HG03108 (cell line): ENCODE results near the gene DNMT1.

Experiments
- ATAC-seq: cut with Tn5 transposase; IDR thresholded peaks from one replicate; pipeline ENCODE4 v1.9.1; 2021; ENCODE audit warnings: moderate library complexity; ENCODE audit not compliant: unreplicated experiment

Gene DNMT1

DNA sequence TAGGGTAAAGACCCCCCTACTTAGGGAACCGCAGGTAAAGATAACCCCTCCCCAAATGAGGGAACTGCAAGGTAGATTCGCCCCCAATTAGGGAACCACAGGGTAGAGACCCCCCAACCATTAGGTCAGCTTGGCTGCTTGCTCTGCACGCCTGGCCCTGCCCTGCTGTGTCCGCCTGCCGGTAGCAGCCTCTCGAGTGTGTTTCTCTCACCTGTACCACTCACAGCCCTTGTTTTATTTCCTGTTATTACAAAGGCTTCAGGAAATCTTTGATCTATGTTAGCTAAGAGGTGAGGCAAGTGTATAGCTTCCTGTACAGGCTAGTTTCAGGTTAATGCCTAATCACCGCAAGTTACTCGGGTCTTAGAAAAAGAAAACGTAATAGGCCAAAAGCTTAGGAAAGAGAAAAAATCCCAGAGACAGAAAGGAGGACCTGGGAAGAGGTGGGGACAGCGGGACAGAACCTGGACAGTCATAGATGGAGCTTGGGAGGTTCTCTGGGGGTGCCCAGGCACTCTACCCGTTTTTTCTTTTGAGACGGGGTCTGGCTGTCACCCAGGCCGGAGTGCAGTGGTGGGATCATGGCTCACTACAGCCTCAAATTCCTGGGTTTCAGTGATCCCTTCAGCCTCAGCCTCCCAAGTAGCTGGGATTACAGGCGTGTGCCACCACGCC is 51.9 kb downstream of the DNMT1 start:
- no peak for ATAC-seq

DNA sequence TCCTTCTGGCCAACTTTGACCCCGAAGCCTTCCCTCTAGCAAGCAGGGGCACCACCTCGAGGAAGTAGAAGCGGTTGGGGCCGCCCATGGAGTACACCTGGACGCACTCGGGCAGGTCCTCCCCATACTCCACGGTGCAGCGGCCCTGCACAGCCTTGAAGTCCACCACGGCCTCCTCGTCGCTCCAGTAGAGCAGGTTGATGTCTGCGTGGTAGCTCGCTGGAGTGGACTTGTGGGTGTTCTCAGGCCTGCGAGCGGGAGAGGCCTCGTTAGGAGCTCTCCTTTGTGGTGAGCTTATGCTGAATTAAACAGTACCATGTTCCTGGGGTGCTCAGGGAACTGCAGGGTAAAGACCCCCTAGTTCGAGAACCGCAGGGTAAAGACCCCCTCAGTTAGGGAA is 52.8 kb downstream of the DNMT1 start:
- no peak for ATAC-seq

DNA sequence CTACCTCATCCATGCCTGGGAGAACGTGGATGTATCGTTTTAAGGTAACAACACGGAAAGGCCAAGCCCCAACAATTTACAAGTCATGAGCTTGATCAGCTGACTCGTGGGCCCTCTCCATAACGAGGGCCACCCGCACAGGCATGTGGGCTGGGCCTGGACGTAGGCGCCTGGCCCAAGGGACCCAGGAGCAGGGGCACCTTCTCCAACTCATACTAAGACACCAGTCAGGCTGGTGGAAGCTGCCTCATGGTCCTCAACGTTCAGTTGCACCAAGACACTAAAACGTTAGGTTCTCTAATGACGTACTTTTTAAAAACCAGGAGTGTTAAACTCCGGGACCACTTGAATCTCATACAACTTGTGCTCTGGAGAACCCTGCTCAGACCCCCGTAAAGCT is 53.3 kb downstream of the DNMT1 start:
- ATAC-seq = no peak

DNA sequence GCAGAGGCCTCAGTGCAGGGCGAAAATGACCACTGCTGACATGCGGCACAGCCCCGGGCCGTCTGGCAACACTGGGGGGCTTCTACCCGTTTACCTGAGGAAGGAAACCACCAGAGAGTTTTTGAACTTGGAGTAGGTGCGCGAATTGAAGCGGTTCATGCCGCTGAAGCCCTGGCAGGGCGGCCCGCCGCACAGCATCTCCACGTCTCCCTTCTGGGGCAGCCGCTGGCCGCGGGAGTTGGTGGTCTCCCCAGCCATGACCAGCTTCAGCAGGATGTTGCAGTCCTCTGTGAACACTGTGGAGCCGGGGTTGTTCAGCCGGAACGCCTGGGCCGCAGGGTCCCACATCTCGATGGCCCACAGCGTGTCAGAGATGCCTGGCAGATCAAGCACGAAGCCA is 54.8 kb downstream of the DNMT1 start:
- ATAC-seq = no peak

DNA sequence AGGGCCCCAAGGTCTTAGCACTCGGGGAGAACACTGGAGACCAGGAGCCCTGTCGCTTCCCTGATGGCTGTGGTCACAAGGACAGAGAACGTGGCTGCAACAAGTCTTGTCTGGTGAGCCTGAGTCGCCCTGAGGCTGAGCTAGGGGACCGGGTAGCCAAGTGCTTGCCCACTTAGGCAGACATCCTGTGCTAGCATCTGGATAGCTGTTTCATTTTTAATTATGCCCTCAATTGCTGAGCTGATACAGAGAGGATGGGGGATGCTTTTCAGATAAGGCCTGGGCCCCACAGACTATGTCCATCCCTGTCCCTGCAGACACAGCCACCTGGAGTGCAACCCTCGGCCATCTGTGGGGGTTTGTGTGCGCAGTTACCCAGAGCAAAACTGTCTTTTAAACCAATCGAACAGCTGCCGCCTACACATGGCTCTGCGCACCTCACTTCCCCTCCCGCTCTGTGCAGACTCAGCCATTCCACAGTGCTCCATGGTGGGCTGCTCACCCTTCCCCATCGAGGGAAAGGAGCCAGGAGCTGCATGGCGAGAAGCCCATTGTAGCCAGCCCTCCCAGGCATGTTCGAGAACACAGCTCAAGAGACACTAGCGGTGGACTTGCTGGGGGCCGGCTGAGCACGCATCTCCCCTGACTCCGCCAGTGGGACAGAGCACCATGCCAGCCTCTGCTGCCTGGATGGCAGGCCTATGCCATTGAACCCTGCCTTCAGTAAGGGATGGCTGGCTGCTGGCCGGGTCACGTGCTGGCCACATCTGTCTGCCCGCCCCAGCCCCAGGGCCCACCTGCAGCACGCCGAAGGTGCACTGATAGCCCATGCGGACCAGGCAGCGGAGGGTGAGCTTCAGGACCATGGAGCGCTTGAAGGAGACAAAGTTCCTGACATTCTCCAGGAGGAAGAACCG is 55.6 kb downstream of the DNMT1 start:
- no peak for ATAC-seq

DNA sequence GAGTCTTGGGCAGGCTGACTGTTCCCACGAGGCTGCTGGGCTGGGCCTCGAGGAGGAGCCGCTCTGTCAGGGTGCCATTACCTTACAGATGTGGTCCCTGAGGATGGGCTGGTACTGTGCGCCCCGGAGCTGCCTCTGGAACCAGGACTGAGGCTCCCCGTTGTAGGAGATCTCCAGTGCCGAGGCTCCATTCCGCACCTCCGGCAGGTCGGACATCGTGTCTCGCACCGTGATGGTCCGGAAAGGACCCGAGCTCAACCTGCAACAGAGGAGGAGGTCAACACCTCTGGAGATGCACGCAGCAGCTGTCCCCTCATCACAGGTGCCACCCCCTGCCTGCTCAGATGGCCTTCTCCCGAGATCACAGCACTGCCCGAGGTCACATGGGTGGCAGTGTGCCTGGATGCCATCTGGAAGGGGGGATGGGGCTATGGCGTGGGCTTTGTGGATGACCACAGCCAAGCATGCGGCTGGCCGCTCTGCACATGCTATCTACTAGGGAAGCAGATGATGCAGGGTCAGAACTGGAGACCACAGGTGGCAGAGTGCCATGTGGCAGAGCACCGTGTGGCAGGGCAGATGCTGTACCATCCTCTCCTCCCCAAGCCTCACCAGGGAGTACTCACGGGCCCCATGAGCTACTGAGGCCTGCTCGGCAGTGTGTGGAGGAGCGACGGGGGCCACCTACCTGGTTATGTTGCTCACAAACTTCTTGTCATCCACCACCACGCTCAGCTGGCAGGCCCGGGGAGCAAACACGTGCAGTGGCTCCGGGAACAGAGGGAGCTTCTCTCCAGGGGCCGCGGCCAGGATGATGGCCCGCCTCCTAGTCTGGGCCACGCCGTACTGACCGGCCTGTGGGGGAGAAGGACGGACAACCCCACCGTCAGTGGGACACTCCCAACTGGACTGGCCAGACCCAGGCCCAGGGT is 56.7 kb downstream of the DNMT1 start:
- ATAC-seq = no peak

DNA sequence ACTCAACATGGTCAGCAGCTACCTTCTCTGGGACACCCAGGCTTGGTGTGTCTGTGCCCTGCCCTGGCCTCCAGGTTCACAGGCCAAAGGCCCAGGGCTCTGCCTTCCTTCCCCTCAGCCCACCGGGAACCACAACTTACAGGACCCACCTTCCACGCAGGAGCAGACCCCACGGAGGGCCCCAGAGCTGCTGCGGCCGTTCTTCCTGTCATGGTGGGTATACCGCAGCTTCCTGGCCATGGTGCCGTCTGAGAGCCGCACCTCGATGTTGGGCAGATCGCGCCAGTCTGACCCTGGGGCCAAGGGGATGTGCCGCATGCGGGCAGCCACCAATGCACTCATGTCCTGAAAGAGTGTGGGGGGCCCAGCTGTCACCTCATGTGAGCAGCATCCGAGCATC is 57.8 kb downstream of the DNMT1 start:
- ATAC-seq = no peak

GRCh38 chr19:10135551-10136334 is 59.0 kb downstream of the DNMT1 start:
- no peak for ATAC-seq

GRCh38 chr19:10134040-10134439 is 60.7 kb downstream of the DNMT1 start:
- no peak for ATAC-seq

GRCh38 chr19:10133596-10133995 is 61.2 kb downstream of the DNMT1 start:
- no peak for ATAC-seq

DNA sequence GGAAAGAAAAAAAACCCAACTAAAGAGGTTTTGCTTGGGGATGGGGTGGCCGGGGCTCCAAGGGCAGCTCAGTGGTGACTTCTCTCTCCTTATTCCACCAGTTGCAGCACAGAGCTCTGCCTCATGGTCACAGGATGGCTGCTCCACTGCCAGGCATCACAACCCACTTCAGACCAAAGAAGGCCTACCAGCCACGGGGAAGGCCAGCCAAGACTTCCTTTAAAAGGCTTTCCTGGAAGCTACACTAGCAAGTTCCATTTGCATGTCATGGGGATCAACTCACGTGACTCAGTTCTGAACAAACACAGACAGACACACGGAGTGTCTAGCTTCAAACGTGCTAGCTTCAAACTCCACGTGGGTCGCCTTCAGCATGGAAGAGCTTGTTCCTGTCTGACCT is 61.8 kb downstream of the DNMT1 start:
- no peak for ATAC-seq

DNA sequence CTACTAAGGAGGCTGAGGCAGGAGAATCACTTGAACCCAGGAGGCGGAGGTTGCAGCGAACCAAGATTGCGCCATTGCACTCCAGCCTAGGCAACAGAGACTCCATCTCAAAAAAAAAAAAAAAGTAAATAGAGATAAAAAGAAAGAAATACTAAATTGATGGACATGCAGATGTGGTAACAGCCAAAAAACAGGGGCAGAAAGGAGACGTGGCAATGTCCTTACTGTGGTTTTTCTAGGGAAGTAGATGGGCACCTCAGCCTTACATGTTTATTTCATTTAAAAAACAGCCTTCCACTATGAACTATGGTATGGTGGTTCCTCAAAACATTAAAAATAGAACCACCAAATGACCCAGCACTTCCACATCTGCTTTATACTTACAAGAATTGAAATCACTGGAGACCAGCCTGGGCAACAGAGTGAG is 68.5 kb downstream of the DNMT1 start:
- no peak for ATAC-seq

GRCh38 chr19:10124429-10124828 is 70.3 kb downstream of the DNMT1 start:
- ATAC-seq = no peak

GRCh38 chr19:10122045-10122444 is 72.7 kb downstream of the DNMT1 start:
- ATAC-seq = no peak

GRCh38 chr19:10120538-10121189 is 74.1 kb downstream of the DNMT1 start:
- ATAC-seq = no peak

GRCh38 chr19:10118960-10119359 is 75.8 kb downstream of the DNMT1 start:
- no peak for ATAC-seq

DNA sequence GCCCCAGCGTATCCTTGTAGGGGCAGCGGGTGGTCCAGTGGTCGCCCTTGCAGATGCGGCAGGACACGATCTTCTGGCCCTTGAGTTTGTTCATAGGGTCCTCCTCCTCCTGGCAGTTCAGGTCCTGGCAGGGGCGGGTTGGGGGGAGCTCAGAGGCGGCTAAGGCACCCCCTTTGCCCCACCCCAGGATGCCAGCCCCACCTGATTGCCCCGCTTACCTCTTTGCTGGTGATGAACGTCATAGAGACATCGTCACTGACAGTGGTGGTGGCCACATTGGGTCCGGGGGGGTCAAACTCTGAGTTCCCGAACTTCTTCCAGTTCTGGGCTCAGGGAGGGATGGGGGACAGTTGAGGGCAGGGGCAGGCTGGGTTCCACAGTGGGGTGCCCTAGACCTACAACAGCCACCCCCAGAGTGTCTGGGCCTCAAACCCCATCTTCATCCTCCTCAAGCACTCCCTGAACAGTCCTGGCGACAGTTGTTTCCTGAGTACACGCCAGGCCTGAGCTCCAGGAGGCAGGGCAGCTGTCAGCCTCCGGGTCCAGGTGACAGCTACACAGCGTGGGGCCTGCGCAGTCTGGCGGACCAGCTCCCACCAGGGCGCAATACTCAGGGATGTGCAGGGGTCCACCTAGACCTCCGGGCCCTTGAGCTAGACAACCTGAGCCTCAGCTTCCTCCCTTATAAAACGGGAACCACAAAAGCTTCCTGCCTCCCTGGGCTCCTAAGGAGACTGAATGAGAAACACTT is 77.7 kb downstream of the DNMT1 start:
- ATAC-seq = no peak

GRCh38 chr19:10116085-10116865 is 78.5 kb downstream of the DNMT1 start:
- ATAC-seq = no peak
